ENCODE data around the gene PTPN1.

Gene PTPN1

DNA sequence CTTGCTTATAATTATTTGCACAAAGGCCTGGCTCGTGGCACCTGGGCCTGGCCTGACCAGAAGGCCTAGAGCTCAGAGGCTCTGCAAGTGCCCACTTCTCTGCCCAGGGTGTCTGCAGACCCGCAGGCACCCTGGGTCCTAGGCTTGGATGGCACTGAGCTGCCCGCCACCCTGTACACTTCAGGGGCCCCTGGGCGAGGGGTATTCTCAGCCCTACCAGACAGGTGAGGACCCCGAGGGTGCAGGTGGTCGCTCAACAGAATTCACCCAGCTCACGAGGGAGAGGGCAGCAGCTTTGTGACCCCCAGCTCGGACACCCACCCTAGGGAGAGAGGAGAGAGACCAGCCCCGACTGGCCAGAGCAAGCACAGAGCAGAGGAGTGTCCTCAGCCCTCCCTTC lies 97.3 kb downstream of the PTPN1 start:
- no peaks in the 10 kb centered on the region for H3K27me3 ChIP-seq (ENCODE audit: insufficient read depth, poor library complexity, severe bottlenecking)
- TF ChIP-seq, protein P1, sequence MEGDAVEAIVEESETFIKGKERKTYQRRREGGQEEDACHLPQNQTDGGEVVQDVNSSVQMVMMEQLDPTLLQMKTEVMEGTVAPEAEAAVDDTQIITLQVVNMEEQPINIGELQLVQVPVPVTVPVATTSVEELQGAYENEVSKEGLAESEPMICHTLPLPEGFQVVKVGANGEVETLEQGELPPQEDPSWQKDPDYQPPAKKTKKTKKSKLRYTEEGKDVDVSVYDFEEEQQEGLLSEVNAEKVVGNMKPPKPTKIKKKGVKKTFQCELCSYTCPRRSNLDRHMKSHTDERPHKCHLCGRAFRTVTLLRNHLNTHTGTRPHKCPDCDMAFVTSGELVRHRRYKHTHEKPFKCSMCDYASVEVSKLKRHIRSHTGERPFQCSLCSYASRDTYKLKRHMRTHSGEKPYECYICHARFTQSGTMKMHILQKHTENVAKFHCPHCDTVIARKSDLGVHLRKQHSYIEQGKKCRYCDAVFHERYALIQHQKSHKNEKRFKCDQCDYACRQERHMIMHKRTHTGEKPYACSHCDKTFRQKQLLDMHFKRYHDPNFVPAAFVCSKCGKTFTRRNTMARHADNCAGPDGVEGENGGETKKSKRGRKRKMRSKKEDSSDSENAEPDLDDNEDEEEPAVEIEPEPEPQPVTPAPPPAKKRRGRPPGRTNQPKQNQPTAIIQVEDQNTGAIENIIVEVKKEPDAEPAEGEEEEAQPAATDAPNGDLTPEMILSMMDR (IDR thresholded peaks at IDR 0.05; ENCODE audit: poor library complexity, severe bottlenecking): no peak
- peak; percentile 83 for DNase-seq (ENCODE audit: low spot score)
- H3K36me3 ChIP-seq (ENCODE audit: low read depth): no peaks in the 10 kb centered on the region
- H3K9me3 ChIP-seq (ENCODE audit: severe bottlenecking): no peaks in the 10 kb centered on the region
- H3K4me3 ChIP-seq (ENCODE audit: severe bottlenecking): no peak overlapping the region
- H3K4me1 ChIP-seq (ENCODE audit: insufficient read depth, poor library complexity, severe bottlenecking): no peaks in the 10 kb centered on the region
- ATAC-seq (ENCODE audit: low read depth): peak; percentile 2; the same call in 1 of the 3 replicates
- H3K27ac ChIP-seq (ENCODE audit: poor library complexity, severe bottlenecking): no peak overlapping the region

DNA sequence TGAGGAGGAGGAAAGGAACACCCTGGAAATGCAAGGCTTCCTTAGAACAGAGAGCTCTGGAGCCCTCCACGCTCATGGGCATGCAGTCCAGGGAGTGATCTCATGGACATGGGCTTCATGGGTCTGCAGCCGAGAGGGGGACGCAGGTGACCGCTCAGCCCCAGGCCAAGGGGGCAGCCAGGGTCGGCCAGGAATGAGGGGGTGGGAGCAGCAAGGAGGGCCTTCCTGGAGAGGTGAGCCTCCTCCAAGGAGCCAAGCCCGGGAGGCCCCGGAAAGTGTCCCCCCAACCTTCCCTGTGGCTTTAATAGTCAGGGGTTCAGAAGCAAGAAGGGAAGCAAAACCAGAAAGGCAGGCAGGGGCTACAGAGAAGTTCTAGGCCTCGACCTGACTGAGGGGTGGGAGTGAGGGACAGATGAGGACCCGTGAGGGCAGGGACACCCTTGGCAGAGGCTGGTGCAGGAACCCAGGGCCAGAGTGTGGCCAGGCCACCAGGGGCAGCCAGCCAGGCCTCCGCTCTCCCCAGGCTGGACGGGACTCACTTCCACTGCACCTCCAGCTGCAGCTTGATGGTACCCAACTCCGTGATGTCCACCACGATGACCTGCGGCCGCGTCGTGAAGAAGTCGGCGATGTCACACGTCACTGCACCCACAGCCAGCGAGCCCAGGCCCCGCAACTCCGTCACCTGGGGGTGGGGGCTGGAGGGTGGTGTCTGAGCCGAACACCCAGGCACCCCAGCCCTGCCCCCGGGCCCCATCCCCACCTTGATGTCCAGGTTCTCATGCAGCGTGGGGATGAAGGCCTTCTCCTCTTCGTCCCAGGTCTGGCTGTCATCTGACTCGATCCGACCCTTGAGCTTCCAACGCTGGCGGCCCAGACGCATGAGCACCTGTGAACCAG lies 97.9 kb downstream of the PTPN1 start:
- H3K27me3 ChIP-seq (ENCODE audit: insufficient read depth, poor library complexity, severe bottlenecking): no peaks in the 10 kb centered on the region
- DNase-seq (ENCODE audit: low spot score): peak; percentile 87
- TF ChIP-seq, protein P1 (IDR thresholded peaks at IDR 0.05; ENCODE audit: poor library complexity, severe bottlenecking): no peak
- no peaks in the 10 kb centered on the region for H3K36me3 ChIP-seq (ENCODE audit: low read depth)
- no peaks in the 10 kb centered on the region for H3K4me1 ChIP-seq (ENCODE audit: insufficient read depth, poor library complexity, severe bottlenecking)
- H3K9me3 ChIP-seq (ENCODE audit: severe bottlenecking): no peaks in the 10 kb centered on the region
- H3K27ac ChIP-seq (ENCODE audit: poor library complexity, severe bottlenecking): no peak overlapping the region
- no peak overlapping the region for H3K4me3 ChIP-seq (ENCODE audit: severe bottlenecking)
- ATAC-seq (ENCODE audit: low read depth): peak; percentile 21; the same call in 2 of the 3 replicates

DNA sequence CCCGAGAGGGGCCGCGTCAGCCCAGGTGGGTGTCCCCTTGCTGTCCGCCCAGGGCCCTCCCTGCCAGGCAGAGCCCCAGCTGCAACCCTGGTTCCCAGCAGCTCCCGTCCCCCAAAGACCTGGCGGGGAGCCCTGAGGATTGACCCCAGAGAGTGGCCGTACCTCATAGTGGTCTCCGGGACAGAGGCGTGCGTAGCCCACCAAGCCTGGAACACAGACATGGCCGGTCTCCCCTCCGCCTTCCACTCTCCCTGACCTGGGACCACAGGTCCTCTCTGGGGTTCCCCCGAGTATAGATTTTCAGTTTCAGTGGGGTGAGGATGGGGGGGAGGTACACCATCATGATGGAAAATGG lies 98.5 kb downstream of the PTPN1 start:
- Histone ChIP-seq H3K4me3 (ENCODE audit: severe bottlenecking) (no peak overlapping the region), H3K9me3 (ENCODE audit: severe bottlenecking) (no peaks in the 10 kb centered on the region), H3K27me3 (ENCODE audit: insufficient read depth, poor library complexity, severe bottlenecking) (no peaks in the 10 kb centered on the region), H3K36me3 (ENCODE audit: low read depth) (no peaks in the 10 kb centered on the region), H3K4me1 (ENCODE audit: insufficient read depth, poor library complexity, severe bottlenecking) (no peaks in the 10 kb centered on the region), H3K27ac (ENCODE audit: poor library complexity, severe bottlenecking) (no peak overlapping the region)
- DNase-seq (ENCODE audit: low spot score) (no peak), ATAC-seq (ENCODE audit: low read depth) (no peak)
- TF ChIP-seq, protein P1 (IDR thresholded peaks at IDR 0.05; ENCODE audit: poor library complexity, severe bottlenecking): no peak

DNA sequence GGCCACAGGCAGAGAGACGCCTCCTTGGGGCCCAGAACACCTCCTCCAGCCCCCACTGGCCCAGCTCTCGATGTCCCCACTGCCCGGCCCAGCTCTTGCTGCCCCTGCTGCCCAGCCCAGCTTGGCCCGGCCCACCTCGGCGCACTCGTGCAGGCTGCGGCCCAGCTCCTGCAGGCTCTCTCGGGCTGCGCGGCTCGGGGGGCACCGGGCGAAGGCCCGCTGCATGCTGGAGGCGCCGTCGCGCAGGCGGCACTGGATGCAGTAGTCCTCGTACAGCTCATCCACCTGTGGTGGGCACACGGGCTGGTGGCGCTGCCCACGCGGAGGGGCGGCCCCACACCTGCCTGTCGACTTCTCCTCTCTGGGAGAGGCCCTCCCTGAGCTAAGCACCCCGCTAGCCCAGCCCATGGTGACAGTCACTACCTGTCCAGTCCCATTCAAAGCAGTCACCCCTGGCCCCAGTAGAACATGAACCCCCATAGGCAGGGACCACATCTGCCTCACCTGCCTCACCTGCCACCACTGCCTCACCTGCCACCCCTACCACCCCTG lies 99.3 kb downstream of the PTPN1 start:
- Histone ChIP-seq H3K9me3 (ENCODE audit: severe bottlenecking) (no peaks in the 10 kb centered on the region), H3K4me3 (ENCODE audit: severe bottlenecking) (no peak overlapping the region), H3K27me3 (ENCODE audit: insufficient read depth, poor library complexity, severe bottlenecking) (no peaks in the 10 kb centered on the region), H3K4me1 (ENCODE audit: insufficient read depth, poor library complexity, severe bottlenecking) (no peaks in the 10 kb centered on the region), H3K36me3 (ENCODE audit: low read depth) (no peaks in the 10 kb centered on the region), H3K27ac (ENCODE audit: poor library complexity, severe bottlenecking) (no peak overlapping the region)
- peak; percentile 83 for DNase-seq (ENCODE audit: low spot score)
- TF ChIP-seq, protein P1 (IDR thresholded peaks at IDR 0.05; ENCODE audit: poor library complexity, severe bottlenecking): no peak
- no peak for ATAC-seq (ENCODE audit: low read depth)

Data from RWPE2 (cell line).